ENCODE measurements around the gene GPC1.

DNA sequence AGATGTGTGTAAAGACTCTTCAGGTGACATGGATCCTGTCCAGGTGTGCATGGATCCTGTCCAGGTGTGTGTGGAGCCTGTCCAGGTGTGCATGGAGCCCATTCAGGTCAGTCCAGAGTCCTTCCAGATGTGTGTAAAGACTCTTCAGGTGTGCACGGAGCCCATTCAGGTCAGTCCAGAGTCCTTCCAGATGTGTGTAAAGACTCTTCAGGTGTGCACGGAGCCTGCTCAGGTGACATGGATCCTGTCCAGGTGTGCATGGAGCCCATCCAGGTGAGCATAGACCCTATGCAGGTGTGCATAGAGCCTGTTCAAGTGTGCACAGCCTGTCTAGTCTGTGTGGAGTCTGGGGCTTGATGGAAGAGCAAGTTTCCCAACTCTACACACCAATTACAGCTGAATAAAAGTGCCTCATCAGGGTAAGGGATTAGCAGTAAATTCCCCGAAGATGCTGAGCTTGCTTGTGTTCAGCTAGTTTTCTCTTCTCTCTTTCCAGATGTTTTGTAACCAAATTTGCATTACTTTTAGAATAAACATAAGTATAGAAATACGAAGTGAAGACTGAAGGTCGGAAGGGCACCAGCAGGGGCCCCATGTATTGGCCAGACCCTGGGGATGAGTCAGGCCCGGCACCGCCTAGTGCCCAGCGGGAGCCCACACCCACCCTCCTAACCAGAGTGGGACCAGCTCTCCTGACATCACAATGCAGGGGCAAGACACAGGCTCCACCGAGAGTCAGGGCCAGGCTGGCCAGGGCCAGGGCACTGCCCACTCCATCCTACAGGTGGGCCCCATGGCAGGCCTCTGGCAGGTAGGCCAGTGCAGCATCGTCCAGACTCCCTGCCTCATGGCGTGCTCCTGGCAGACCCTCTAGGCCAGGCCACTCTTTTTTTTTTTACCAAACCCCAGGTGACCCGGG lies 38.6 kb upstream of the GPC1 start:
- TF ChIP-seq POLR2A (IDR thresholded peaks at IDR 0.05) = no peak
- TF ChIP-seq, protein P1, sequence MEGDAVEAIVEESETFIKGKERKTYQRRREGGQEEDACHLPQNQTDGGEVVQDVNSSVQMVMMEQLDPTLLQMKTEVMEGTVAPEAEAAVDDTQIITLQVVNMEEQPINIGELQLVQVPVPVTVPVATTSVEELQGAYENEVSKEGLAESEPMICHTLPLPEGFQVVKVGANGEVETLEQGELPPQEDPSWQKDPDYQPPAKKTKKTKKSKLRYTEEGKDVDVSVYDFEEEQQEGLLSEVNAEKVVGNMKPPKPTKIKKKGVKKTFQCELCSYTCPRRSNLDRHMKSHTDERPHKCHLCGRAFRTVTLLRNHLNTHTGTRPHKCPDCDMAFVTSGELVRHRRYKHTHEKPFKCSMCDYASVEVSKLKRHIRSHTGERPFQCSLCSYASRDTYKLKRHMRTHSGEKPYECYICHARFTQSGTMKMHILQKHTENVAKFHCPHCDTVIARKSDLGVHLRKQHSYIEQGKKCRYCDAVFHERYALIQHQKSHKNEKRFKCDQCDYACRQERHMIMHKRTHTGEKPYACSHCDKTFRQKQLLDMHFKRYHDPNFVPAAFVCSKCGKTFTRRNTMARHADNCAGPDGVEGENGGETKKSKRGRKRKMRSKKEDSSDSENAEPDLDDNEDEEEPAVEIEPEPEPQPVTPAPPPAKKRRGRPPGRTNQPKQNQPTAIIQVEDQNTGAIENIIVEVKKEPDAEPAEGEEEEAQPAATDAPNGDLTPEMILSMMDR (IDR thresholded peaks at IDR 0.05) = no peak
- no peak for TF ChIP-seq POLR2AphosphoS5 (IDR thresholded peaks at IDR 0.05)
